ENCODE data around the gene SLC25A11.

DNA sequence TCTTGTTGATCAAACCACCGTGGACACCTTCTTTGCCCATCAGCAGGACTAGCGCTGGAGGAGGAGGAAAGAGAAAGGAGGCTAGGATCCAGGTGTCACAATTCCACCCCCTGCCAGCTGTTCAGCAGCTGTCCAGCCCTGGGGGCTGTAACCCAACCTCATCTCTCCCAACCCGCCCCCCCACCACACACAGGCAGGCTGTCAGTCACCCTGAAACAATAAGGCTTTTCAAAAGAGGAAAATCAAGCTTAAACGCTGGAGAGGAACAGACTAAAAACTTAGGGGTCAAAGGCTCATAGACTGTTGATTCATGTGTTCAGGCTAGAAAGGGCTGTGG lies 6.1 kb upstream of the SLC25A11 start:
- TF ChIP-seq, protein P1, sequence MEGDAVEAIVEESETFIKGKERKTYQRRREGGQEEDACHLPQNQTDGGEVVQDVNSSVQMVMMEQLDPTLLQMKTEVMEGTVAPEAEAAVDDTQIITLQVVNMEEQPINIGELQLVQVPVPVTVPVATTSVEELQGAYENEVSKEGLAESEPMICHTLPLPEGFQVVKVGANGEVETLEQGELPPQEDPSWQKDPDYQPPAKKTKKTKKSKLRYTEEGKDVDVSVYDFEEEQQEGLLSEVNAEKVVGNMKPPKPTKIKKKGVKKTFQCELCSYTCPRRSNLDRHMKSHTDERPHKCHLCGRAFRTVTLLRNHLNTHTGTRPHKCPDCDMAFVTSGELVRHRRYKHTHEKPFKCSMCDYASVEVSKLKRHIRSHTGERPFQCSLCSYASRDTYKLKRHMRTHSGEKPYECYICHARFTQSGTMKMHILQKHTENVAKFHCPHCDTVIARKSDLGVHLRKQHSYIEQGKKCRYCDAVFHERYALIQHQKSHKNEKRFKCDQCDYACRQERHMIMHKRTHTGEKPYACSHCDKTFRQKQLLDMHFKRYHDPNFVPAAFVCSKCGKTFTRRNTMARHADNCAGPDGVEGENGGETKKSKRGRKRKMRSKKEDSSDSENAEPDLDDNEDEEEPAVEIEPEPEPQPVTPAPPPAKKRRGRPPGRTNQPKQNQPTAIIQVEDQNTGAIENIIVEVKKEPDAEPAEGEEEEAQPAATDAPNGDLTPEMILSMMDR (IDR thresholded peaks at IDR 0.05) = no peak
- TF ChIP-seq POLR2A (IDR thresholded peaks at IDR 0.05) = no peak

Measured in right lobe of liver (tissue), 4 donors.